ENCODE results near the gene SSX7.
"Not testable (repeated sequence)": the region's sequence is repeated elsewhere in the genome, so short reads cannot be mapped to it uniquely, and the experiment has no call there.

SSX7 gene

GRCh38 chrX:52654800-52655199, at the start of gene SSX7:
SSX7 (minus strand) TSS chrX:52654900; CDS start chrX:52653472, 1,428 bp downstream.
- not testable (repeated sequence) for DNase-seq

GRCh38 chrX:52692034-52692433, 37.3 kb upstream of the SSX7 start:
- not testable (repeated sequence) for DNase-seq

DNA sequence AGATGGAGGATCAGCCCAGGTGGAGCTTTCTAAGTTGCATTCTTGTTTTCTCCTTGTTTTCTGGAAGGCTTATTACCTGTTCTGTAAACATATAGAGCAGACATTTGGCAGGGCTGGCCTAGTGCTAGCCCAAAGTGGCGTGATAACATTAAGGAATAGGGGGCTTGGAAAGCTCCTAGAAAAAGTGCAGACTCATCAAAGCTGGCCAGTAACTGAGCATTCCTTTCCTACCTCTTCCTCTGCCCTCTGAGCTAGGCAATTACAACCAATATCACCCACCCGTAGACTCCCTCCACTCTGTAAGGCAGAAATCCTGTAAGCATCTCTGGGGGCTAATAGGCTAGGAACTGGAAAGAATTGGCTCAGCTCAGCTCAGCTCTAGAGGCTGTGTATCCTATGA, 7.5 kb upstream of the SSX7 start:
- not testable (repeated sequence) for DNase-seq

GRCh38 chrX:52655475-52655874, 775 bp upstream of the SSX7 start:
- DNase-seq = not testable (repeated sequence)

- DNase-seq = not testable (repeated sequence)
Measured at GRCh38 chrX:52650676-52651075, 4.0 kb downstream of the SSX7 start.

- DNase-seq = not testable (repeated sequence)
Measured at GRCh38 chrX:52648956-52649355, 5.7 kb downstream of the SSX7 start.

- DNase-seq = not testable (repeated sequence)
Measured at GRCh38 chrX:52628483-52628882, 26.2 kb downstream of the SSX7 start.

GRCh38 chrX:52620661-52621060, 34.0 kb downstream of the SSX7 start:
- not testable (repeated sequence) for DNase-seq

- DNase-seq = no peak
Measured at GRCh38 chrX:52608961-52609360, 45.7 kb downstream of the SSX7 start.

DNA sequence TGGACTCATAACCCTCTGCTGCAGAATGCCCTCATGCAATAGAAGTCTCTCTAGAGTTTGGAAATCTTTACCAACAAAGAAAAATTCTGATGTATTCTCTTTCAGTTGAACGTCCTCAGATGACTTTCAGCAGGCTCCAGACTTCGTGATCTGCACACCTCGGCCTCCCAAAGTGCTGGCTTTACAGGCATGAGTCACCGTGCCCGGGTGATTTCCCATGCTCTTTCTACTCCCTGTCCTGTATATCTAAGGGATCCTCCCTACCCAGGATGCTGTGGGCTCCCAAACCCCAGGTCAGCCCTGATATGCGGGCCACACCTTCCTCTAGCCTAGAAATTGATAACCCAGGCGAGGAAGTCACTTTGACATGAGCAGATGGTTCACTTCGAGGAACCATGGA, 51.5 kb downstream of the SSX7 start:
- not testable (repeated sequence) for DNase-seq

GRCh38 chrX:52598886-52599285, 55.8 kb downstream of the SSX7 start:
- no peak for DNase-seq

GRCh38 chrX:52594658-52595057, 60.0 kb downstream of the SSX7 start:
- DNase-seq = no peak

All from stimulated activated CD4-positive, alpha-beta T cell treated with anti-CD3 and anti-CD28 coated beads, Interleukin-12 subunit alpha, Interleukin-12 subunit beta, amount 100 ng/mL, for 4 hours (primary cell).